Smooth muscle cell of the coronary artery (primary cell): Measurements from ENCODE around the gene MAGI1. TPM values are rescaled to one million over a fixed set of nuclear protein-coding genes. Genes with fewer than 3 reads are reported as not detected.

Experiments
- total RNA-seq: library from RNA; depleted of rRNA; stranded (reverse); fragments of >200 nt; gene quantifications from 2 replicates; pipeline ENCODE4 v1.2.3, GENCODE V29; 2014; ENCODE audit warnings: low replicate concordance

MAGI1 gene
- 25.5 and 35.1 TPM in 2 replicates for total RNA-seq

DNA sequence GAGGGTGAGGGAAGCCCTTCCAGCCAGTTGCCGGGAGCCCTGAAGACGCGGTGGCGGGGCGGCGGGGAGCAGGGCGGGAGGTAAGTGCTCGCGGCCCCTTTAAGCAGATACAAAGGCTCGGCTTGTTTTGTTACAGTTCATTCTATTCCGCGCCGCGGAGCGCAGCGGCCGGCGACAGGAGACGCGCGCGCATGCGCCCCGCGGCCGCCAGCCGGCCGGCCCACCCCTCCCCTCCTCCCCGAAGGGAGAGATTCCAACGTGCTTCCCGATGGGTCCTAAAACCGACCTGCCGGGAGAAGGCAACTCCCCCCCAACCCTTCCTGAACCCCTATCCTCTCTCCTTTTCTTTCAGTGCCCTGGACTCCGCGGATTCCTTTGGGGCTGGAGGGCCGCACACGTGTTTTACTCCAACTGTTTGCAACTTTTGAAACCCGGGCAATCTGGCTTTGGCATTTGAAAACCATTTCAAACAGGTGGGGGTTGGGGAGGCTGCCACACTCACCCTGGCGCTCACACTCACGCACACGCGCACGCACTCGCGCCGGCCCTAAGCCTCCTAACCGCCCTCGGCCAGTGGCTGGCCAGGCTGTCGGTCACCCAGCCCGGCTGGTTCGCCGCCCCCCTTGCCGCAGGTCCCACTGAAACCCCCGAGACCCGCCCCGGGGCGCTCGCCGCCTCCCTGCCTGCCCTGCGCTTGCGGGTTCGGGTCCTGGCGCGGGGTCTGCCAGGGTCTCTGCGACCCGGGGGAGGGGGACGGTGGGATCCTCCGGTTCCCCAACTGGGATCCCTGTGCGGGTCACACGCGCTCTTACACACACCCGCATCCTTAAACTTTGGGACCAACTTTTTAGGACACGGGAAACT, at the start of gene MAGI1:
Gene MAGI1, minus strand, starts transcription at position 193 of the 864 bp plus-strand sequence. CDS start 610 bp downstream, outside the sequence.

Other genes with a start within 250 kb of the MAGI1 start
- 12.6 and 17.6 TPM in 2 replicates for gene SLC25A26, start 182.1 kb upstream of the MAGI1 start, total RNA-seq